Stimulated activated CD8-positive, alpha-beta memory T cell treated with anti-CD3 and anti-CD28 coated beads, Interleukin-4, amount 100 ng/mL, for 4 hours (primary cell): Measurements from ENCODE around the gene FRMD8.

Experiments used
- DNase-seq, 2 donors: peaks; one replicate each; pipeline ENCODE4 v3.0.0-alpha.2; 2020; ENCODE audit warnings: low read depth in 2 of 2, low spot score in 1 of 2

FRMD8 gene

DNA sequence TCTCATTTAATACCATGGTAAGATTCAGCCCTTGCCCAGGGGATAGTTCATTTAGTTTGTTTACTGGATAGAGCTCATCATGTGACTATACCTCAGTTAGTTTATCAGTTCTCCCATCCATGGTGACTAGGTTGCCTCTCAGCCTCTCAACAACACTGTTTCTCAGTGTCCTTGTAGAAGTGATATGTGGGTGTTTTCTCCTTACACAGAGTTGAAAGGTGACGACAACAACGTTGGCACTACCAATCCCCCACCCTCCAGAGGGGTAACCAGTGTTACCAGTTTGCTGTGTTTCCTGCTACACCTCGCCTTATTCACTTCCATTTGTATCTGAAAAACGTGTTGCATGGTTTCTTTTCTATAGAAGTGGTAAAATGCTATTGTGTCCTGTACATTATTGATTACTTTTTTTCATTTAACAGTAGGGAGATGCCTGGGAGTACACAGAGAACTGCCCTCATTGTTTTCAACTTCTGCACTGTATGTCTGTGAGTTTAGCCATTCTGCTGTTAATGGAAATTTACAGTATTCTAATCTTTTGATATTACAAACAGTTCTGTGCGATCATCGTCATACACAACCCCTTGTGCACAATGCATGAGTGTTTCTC is 47.7 kb downstream of the FRMD8 start:
- DNase-seq, result no peak

- DNase-seq, result no peak
Measured at GRCh38 chr11:65434667-65435410, 48.4 kb downstream of the FRMD8 start.

DNA sequence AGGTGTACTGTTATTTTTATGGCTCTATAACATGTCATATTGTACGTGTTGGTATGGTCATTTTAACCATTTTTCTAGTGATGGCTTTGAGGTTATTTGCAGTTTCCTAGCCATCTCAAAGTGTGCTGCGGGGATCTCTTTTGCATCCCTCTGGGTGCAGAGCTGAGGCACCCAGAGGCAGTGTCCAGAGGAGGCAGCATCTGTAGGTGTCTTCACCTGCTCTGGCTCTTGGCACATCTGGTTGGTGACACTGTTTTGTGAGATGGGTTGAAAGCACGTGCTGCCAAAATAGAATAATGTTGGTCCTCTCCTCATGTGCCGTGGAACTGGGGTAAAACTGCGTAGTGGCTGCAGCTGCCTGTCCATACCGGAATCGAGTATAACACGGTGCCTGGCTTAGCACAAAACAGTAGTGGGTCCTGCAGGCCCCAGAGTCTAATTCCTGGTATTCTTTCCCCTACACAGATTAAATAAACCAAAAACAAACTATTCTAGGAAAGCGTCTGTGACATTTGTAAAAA is 49.0 kb downstream of the FRMD8 start:
- DNase-seq, result no peak

GRCh38 chr11:65435981-65436411 is 49.6 kb downstream of the FRMD8 start:
- no peak for DNase-seq

DNA sequence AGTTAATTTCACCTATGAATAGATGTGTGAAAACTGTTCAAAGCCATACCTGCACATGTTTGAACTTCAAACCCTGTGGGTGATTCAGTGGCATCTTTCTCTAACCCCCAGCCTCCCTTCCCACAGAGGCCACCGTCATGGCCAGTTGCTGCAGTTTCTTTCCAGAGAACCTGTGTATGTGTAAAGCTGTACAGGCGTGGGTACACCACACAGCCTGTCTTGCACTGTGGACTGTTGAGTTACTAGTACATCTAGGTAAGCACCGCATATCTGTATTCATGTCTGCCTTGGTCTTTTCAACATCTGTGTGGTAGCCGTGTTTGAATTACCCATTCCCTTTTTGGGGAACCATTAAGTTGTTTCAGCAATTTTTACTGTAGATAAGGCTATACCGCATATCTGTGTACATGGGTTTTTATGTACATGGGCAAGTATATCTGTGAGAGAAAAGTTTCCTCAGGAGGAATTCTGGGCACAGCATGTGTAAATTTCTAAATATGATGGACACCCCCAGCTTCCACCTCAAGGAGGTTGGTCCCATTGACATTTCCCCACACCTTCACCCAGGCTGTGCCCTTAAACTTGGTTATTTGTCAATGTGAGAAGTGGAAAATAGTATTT is 50.1 kb downstream of the FRMD8 start:
- DNase-seq, result no peak

DNA sequence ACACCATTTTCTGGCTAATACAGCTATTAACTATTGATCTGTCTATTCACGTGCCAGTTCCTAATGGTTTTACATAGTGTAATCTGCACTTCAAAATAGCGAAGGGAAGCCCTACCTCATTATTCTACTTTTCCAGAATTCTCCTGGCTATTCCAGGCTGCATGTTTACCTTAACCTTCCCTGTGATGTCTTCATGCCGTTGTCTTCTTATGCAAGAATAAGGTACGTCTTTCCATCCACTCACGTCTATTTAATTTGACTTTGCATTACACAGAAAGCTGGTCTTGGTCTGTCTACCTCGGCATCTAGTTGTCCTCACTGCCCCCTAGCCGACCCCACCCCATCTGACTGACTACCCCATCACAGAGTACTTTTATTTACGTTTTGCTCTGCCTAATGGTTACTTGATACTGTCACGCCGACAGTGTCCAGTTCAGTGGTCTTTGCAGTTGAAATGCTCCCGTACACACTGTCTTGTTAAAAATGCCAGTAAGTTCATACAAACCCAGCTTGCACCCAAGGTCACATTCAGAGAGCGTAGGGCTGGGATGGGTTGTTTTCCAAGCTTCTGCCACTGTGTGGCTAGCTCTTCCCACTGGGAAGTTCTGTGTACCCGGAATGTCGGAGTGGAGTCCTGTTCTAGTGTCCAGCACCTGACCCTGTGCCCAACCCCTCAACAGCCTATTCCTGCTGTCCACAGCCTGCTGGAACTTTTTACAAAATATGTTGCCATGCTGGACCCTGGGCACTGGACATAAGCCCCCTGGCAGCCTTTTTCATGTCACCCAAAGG is 51.2 kb downstream of the FRMD8 start:
- no peak for DNase-seq

- no peak for DNase-seq
Measured at GRCh38 chr11:65438257-65439151, 52.1 kb downstream of the FRMD8 start.

- no peak for DNase-seq
Measured at GRCh38 chr11:65439331-65440181, 53.1 kb downstream of the FRMD8 start.

- no peak for DNase-seq
Measured at GRCh38 chr11:65440831-65441499, 54.5 kb downstream of the FRMD8 start.

DNA sequence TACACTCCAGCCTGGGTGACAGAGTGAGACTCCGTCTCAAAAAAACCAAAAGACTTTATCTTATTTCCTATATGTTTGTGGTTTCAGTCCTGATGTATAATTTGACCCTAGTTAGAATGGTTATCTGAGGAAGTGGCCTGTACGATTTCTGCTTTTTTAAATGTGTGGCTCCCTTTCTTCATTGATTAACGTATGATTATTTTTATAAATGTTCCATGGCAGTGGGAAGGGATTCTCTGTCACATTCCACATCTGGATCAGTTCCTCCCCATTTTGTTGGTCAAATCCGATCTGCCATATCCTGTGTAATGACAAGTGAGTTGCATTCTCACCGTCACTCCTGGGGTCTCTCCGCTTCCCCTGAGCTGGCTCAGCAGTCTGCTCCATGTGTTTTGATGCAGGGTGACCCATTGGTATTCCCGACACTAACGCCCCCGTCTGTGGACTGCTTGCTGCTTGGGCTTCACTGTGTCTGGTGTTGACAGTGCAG is 56.5 kb downstream of the FRMD8 start:
- DNase-seq, result no peak

- no peak for DNase-seq
Measured at GRCh38 chr11:65444314-65445051, 58.0 kb downstream of the FRMD8 start.

DNA sequence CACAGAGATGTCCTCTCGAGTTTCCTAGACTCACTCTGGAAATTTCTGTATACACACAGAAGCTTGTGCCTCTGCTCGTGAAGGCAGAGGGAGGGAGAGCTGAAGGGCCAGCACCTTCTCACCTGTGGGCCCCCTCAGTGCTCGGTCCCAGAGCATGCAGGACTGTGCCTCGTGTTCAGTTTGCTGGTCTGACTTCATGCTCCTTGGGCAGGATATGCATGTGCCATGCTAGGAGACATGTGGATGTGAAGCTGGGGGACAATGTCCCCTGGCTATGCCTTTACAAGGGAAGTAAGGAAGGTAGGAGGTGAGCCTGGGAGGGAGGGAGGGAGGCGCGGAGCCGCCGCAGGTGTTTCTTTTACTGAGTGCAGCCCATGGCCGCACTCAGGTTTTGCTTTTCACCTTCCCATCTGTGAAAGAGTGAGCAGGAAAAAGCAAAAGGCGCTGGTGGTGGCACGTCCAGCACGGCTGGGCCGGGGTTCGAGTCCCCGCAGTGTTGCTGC is 58.7 kb downstream of the FRMD8 start:
- no peak for DNase-seq

DNA sequence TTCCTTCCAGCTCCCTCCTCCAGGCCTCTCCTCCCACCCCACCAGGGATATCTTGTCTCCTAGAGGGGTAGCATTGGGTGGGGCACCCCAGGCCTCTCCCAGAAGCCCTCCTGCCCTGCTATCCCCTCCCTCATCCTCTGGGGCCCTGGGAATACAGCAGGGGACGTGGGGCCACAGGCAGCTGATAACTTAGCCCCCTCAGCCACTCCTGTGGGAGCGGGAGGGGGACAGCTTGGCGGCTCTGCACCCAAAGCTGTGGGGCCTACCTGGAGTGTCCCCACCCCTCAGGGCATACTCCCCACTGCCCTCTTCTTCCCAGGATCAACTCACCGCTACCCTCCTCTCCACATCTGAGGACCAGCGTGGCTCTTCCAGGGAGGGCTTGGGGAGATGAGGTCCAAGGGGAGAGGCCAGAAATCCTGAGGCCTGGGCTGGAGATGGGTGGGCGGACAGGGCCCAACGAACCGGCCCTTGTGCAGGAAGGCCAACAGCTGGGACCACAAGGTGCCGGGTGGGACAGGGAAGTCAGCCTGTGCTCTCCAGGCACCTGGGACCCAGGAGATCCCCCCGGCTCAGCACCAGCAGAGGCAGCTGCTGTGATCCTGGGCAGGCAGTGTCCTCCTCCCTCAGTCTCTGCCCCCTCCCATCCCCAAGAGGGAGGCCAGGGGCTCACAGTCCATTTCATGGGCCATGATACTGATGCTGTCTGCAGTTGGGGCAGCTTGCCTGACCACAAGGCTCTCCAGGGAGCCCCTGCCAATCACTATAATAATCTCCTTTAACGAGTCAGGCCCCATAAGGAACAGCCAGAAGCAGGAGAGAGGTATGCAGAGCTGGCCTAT is 59.4 kb downstream of the FRMD8 start:
- DNase-seq, result no peak

- DNase-seq, result no peak
Measured at GRCh38 chr11:65446446-65447277, 60.2 kb downstream of the FRMD8 start.

GRCh38 chr11:65448074-65448417 is 61.6 kb downstream of the FRMD8 start:
- DNase-seq, result no peak

DNA sequence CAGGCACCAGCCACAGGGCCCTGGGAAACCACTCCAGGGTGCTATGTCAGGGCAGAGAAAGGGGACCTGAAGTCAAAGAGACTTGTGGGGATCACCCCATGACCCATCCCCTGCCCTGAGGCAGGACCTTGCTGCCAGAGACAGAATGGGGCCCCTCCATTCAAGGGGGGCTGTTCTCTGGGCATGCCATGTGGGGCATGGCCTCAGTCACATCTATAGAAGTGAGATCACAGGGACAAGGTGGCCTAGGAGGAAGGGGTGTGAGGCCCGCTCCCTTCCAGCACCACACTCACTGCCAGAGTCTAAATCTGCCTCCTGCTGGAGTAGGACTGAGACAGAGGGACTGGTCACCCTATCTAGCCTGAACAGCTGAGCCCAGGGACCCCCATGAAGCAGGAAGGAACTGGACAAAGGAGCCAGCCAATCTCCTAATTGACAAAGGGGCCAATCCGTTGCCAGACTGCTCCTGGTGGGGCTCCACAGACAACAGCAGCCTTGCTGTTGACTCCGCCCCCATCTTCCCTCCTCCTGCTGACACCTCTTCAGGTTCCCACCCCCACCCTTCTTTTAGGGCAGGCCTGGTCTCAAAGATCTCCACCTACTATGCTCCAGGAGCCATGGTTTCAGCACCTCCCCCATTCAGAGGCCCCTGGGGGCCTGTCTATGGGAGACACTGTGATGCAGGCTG is 62.1 kb downstream of the FRMD8 start:
- DNase-seq, result no peak
